Lung microvascular endothelial cell (primary cell): ENCODE results near the gene FAM234A. TPM values are rescaled to one million over a fixed set of nuclear protein-coding genes. Genes with fewer than 3 reads are reported as not detected.
A peak's percentile ranks its signal among the peaks of the same experiment; 100 is the strongest.
"Not testable (repeated sequence)": the region's sequence is repeated elsewhere in the genome, so short reads cannot be mapped to it uniquely, and the experiment has no call there.

Source experiments
- DNase-seq, 2 donors: peaks; one replicate each; pipeline versions ENCODE4 v3.0.0 to v3.0.0-alpha.2; 2010; ENCODE audit warnings: low read depth in 2 of 2
- total RNA-seq: library from RNA; depleted of rRNA; stranded (reverse); fragments of >200 nt; gene quantifications from 2 replicates; pipeline ENCODE4 v1.2.1, GENCODE V29; 2014

Gene FAM234A
- total RNA-seq, 1 donor from 2014 or later, result 41.5 TPM

- DNase-seq, result no peak
These were observed 31.1 kb downstream of the FAM234A start for GRCh38 chr16:265711-266110.

DNA sequence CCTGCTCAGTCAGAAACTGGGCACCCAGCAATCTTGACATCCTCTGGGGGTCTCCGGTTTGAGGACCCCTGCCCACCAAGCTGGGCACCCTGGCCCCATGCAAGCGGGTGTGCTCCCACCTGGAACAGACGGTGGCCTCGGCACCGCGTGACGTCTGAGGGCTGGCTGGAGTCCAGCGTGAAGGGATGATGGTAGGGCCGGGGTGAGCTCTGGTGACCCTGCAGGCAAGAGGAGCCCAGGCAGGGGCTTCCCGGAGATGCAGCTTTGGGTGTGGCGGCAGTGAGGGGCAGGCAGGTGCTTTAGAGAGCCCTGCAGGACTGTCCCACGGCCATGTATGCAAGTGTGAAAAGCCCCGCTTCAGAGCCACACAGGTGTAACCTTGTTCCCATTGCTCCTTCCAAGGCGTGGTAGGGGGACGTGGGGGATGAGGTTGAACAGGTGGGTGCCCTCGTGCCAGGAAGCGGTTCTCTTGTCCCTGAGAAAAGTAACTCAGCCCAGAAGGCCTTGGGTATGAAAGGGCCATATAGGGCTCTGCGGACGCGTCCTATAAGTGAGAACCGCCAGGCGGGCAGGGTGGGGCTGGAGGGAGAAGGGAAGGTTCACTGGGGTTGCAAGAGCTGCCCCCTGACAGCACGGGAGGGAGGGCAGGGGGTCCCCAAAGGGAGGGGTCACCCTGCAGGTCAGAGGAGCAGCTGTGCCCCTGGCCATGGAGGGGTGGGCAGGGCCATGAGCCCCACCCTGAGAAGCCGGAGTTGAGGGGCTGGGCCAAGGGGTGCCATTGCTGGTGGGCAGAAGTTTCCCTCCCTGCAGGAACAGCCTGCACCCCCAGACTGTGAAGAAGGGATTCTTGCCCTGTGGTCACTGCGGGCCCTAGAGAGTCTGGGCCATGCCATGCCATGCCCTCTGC lies 31.9 kb downstream of the FAM234A start:
- no peak for DNase-seq

DNA sequence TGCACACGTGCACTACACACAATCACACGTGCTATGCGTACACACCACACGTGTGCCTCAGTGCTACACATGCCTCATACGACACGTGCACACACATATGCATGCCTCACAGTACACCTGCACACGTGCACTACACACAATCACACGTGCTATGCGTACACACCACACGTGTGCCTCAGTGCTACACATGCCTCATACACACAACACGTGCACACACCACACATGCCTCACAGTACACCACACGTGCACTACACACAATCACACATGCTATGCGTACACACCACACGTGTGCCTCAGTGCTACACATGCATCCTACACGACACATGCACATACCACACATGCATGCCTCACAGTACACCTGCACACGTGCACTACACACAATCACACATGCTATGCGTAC lies 32.9 kb downstream of the FAM234A start:
- not testable (repeated sequence) for DNase-seq

- no peak for DNase-seq
These were observed 33.8 kb downstream of the FAM234A start for GRCh38 chr16:268141-269053.

- DNase-seq, result no peak
These were observed 34.6 kb downstream of the FAM234A start for GRCh38 chr16:269061-269796.

GRCh38 chr16:270381-271255 lies 36.0 kb downstream of the FAM234A start:
- no peak for DNase-seq

DNA sequence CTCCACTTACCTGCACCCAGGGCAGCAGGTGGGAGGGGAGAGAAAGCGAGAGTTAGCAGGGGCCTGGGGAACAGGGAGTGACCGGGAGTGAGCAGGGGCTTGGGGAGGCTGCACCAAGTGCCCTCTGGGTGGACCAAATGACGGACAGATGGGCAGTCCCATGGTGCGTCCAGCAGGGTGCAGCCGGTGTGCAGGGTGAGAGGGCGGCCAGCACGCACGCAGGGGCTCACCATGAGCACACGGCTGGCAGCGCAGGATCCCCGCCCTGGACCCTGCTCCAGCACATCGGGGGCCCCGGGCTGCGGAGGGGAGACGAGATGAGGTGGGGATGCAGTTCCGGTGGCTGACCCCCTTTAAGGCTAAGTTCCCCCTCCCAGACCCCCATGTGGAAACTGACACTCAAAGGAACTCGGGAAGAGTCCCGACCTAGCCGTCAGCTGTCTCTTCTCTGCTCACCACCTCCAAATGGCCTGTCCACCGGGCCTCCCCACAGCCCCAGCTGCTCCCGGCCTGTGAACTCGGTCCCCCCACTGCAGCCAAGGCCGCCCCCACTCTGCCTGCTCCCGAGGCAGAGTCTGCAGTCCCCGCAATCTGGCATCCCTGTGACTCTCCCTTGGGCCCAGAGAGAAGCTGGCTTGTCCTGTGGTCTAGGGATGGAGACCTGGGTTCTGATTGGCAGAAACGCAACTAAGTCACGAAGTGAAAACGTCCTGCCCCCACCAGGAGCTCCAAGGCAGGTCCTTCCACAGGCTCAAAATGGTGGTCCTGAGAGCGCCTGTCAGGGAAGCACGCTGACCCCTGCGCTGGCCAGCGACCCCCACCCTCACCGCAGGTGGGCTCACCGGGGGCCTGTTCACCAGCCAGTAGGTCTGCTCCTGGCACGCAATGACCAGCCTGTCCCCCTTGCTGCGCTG lies 38.3 kb downstream of the FAM234A start:
- DNase-seq, result no peak

DNA sequence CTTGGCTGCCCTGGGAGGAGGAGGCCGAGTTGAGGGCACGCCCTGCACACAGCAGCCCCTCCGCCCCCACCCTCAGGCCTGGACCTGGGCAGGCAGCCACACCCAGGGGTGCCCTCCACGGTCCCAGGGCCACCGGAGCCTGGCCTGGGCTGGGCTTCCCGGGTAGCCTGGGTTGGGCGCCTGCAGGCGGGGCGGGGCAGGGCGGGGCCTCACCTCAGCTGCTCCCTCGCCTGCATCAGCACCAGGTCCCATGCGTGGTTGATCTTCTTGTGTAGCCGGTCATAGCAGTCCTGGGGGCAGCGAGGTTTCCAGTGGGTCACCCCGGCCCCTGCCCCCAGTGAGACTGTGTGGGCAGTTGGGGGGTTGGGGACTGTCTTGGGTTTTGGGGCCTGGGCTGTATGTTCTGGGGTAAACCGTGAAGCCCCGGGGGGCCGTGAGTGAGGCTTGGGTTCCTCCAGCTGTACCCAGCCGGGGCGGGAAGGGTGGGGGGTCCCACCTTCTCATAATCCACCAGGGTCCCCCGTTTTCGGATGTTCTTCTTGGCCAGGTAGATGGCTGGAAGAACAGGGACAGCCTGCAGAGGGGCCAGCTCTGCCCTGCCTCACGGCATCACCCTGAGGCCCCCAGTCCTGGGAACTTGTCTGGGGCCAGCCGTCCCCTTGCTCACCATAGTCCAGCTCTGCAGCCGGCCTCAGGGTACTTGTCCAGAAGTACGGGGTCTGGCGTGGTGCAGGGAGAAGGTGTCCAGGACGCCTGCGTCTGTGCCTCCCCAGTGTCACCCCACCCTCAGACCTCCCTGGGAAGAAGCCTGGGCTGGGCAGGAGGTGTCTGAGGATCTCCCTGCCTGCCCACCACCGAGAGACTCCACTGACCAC lies 39.2 kb downstream of the FAM234A start:
- DNase-seq, result no peak

DNA sequence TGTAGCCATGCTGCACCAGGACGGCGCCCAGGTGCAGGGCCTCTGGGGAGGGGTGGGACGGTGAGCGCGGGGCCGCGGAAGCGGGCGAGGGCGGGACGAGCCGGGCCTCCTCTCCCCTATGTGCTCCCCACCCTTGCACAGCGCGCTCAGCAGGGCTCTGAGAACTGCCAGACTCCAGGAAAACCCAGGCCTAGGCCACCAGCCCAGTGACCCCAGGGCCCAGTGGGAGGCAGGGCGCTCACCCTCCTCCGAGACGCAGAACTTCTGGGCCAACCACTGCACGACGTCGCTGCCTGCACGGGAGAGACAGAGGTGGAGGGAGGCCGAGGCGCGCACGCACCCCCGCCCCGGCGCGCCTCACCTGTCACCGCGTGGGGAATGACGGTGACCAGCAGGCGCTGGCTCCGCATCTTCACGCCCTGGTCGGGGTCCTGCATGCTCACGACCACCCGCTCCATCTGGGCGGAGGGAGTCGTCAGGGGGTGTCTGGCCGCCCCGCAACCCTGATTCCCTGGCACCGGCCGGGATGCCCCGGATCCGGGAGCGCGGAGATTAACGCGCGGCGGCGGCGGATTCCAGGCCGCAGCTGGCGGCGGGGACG lies 40.5 kb downstream of the FAM234A start:
- no peak for DNase-seq

- no peak for DNase-seq
These were observed 41.2 kb downstream of the FAM234A start, which contains the start of gene RGS11 for GRCh38 chr16:275786-276232. Gene RGS11 (minus strand): TSS chr16:275944. CDS start chr16:275911, 33 bp downstream.

DNA sequence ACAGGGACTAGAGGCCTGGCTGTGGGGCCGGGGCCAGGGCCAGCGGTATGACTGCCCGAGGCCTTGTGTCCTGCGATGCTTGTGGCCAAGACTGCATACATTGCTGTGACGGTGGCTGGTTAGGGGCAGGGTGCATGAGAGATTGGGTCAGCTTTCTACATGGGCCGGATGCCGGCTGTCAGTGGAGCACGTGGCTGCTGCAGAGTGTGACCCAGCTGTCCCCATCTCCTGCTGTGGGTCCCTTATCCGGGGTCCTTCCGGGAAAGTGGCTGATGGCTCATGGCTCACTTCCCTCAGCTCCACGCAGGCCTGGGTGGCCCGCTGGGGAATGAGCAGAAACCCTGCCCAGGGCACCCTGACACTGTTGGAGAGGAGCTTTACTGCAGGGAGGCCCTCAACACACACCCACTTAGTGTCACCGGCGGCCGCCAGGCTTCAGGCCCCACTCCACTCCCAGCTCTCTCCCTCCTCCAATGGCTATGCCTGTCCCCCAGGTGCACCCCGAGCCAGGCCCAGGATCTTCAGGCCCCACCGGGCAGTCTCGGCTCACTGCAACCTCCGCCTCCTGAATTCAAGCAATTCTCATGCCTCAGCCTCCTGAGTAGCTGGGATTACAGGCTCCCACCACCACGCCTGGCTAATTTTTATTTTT lies 41.9 kb downstream of the FAM234A start:
- no peak for DNase-seq

GRCh38 chr16:278863-279366 lies 44.3 kb downstream of the FAM234A start:
- peak; percentile 38 to 44 for DNase-seq

GRCh38 chr16:279531-279930 lies 44.9 kb downstream of the FAM234A start:
- DNase-seq, result no peak

DNA sequence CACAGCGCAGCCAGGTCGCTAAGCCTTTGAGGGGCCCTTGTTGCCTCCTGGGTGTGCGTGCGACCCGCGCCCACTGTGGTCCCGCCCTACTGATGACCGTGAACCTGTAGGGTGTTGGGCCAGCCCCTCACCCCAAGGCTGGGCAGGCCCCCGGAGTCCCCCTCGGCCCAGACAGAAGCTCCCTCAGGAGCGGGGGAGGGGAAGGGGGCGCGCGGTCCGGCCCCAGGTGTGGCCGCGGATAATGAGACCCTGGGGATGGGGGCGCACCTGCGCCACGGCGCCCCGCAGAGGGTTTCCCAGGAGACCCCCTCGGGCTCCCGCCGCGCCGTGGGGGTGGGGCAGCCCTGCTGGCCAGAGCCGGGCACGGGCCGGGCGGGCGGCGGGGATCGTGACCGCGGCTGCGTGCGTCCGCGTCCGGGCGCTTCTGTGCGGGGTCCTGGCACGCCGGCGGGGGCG lies 45.4 kb downstream of the FAM234A start:
- DNase-seq, result no peak

- no peak for DNase-seq
These were observed 45.9 kb downstream of the FAM234A start, which contains the start of gene ARHGDIG for GRCh38 chr16:280552-280951. Gene ARHGDIG (plus strand): TSS chr16:280591. CDS start chr16:280681, 90 bp downstream.

DNA sequence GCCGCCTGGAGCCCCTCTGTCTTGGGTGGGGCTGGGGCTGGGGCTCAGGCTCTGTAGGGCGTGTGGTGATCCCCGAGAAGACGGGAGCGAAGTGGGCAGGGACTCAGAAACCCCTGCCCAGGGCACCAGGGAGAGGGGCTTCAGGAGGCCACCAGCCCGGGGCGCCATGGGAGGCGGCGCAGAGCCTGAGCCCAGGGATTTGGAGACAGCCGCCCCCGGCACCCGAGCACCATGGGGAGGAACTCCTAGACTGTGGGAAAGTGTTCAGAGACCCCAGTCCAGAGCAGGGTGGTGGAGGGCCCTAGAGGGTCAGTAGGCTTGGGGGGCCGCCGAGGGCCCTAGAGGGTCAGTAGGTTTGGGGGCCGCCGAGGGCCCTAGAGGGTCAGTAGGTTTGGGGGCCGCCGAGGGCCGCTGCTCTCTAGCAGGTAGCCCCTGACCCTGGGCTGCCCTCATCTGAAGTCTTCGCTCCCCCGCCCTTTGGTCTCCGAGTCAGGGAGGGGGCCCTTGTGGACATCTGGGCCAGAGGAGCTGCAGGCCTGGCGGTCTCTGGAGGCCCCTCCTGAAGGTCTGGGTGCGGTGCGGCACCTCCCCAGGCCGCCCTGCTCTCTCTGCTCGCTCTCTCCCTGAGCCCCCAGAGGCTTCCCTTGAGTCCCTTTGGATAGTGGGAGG lies 46.5 kb downstream of the FAM234A start:
- DNase-seq, result no peak
